Femur (tissue), 1 donor: ENCODE results near the gene SFTPB.
A peak's percentile ranks its signal among the peaks of the same experiment; 100 is the strongest.
"Not testable (repeated sequence)": the region's sequence is repeated elsewhere in the genome, so short reads cannot be mapped to it uniquely, and the experiment has no call there.

ENCODE experiments used
- DNase-seq: peaks from one replicate; pipeline ENCODE4 v3.0.0-alpha.2; 2017

SFTPB gene

GRCh38 chr2:85668009-85668856 is at the start of gene SFTPB:
TSS of gene SFTPB (minus strand) at chr2:85668199. CDS start at chr2:85668183, 16 bp downstream.
- DNase-seq = no peak

- DNase-seq = no peak
Observed at GRCh38 chr2:85717308-85718008, 49.5 kb upstream of the SFTPB start.

DNA sequence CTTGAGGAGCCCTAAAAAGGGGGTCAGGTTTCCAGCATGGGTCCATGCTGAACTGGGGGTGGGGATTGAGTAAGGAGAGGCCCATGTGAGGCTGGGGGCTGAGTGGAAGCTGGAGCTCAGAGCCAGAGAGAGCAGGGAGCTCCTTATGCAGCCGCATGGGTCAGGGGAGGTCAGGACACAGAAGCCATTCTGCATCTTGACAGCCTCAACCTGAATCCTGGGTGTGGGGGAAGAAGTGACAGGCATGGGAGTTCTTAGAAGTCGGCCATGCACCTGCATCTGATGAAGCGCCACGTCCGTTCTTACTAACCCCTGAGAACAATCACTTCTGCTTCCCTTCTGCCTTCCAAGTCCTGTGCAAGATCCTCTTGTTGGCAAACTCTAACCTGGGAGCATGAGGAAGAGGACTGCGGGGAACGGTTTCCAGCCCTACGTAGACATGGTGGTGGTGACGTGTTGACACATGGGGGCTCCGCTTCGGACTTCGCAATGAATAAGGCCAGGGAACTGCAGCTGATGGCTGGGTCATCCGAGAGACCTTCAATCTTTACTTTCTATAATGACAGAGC is 48.4 kb upstream of the SFTPB start:
- no peak for DNase-seq

- DNase-seq = no peak
Observed at GRCh38 chr2:85714841-85715240, 46.8 kb upstream of the SFTPB start.

GRCh38 chr2:85714421-85714820 is 46.4 kb upstream of the SFTPB start:
- not testable (repeated sequence) for DNase-seq

- no peak for DNase-seq
Observed at GRCh38 chr2:85713836-85714235, 45.8 kb upstream of the SFTPB start.

- DNase-seq = peak; percentile 24
Observed at GRCh38 chr2:85712849-85713612, 45.0 kb upstream of the SFTPB start.

DNA sequence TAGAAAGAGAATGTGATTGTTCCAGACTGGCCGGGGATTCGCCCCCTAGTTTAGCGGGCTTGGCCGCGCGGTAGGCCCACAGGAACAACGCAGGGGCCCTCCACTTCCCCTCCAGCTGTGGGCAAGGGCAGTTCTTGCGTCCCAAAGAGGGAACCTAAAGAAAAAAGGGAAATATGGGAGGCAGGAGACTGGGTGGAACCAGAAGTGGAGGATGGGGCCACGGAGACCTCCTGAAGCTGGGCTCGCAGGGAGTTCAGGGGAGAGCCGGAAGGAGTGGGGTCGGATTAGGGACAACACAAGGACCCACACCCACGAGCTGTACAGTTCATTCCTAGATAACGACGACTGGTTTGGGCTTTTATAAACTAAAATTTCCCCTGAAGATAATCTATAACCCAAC is 44.3 kb upstream of the SFTPB start:
- DNase-seq = peak; percentile 23

DNA sequence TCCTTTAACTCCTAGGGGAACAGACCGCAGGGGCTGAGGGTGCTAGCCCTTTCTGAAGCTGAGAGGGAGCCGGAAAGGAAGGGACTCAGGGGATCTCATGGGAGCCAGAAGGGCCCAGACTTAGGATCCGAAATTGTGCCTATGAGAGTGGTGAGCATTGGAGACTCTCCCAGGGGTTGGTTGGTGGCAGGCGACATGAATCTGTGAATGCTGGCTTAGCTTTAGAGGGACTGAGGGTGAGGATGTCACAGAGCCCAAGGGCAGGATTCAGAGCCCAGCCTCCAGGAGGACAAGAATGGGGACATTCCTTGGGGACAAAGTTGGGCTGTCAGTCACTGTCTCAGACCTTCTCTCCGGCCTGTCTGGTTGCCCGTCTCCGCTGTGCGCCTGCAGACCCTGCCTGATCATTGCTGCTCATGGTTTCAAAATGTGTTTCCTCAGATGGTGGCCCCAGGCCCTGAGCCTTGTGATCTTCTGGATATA is 43.6 kb upstream of the SFTPB start:
- no peak for DNase-seq

DNA sequence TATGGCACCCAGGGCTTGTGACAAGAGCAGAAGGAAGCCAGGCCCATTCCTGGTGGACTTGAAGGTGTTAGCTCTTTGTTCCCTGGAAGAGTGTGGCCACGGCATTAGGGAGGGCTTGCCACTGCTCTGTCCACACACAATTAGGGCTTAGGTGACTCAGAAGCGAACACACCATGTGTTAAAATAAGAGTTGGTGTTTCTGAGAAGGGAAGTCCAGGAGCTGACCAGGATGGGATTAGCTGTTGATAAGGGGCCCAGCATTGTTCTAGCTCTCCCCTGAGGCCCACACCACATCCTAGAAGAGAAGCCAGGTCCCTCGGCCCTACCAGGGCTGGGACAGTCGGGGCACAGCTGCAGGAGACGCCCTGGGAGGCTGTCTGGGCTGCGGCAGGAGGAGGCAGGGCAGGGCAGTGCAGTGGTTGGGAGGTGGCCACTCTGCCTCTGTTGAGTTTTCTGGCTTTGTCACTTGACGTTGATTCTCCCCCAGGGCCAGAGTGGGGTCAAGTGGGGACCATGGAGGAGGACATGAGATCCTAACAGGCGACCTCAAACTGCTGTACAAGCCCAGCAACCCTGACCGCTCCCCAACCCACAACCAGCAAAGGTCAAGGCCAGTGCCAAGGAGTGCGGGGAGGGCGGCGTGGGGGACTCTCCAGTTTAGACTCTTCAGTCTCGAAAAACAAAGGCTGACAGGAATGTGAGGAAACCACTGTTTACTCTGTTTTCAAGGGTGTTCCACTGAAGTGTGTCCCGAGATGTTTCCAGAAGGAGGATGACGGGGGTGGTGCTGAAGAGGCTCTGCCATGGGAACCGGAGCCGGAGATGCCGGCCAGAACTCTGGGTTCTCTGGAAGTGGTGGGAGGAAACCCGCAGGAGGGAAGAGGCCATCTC is 42.9 kb upstream of the SFTPB start:
- peak; percentile 33 for DNase-seq

DNA sequence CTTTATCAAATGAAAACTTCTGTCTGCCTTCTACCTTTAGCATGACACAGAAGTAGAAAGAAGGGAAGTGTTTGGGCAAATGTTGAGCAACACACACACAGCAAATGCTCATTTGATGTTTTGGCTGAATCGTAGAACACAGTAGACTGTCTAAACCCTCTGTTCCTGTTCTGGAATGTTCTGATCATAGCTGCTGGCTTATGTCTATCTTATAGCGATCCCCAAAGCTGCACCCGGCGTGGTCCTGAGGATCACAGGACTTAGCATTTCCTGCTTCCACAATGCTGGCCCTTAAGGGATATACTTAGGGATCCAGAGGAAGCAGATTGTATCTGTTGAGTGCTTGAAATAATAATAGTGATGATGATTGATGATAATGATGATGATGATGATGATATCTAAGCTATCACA is 41.4 kb upstream of the SFTPB start:
- no peak for DNase-seq

- DNase-seq = no peak
Observed at GRCh38 chr2:85708641-85709040, 40.6 kb upstream of the SFTPB start.

DNA sequence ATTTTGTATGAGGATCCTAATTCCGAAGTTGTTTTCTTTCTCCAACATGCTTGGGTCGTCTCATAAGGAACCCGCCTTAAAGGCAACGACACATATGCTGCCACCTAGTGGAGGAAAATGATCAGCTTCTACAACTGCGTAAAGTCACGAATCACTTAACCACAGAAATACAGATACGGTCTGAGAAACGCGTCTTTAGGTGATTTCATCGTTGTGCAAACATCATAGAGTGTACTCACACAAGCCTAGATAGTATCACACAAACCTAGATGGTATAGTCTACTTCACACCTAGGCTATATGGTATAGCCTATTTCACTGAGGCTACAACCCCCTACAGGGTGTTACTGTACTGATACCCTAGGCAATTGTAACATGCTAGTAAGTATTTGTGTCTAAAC is 39.3 kb upstream of the SFTPB start:
- DNase-seq = peak; percentile 56

DNA sequence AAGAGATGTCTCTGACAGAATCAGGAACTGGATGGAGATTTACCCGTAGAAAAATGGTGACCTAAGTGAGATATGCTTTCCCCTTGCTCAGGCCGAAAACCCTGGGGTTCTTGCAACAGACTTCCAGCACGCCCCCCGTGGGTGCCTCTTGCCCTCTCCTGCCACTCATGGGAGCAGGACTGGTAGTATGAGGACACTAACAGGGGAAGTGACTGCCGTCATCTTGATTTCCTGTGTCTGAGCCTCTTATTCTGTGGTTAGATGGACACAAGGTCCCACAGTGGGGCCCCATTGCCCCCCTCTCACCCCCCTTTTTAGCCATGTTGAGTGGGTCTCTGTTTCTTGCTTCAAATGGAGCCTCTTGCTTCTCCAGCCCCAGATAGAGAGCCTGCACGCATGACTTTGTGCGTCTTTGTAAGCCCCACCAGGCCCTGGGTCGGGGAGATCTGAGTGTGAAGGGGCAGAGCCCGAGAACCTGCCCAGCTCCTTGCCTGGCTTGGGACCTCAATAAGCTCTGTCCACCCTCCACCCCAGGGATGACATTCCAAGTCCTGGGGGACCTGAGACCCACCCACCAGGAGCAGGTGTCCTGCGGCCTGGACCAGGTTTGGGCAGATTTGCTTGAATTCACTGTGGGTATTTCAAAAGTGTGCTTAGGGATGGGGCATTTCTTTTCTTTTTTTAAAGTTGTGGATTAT is 38.7 kb upstream of the SFTPB start:
- peak; percentile 26 for DNase-seq

DNA sequence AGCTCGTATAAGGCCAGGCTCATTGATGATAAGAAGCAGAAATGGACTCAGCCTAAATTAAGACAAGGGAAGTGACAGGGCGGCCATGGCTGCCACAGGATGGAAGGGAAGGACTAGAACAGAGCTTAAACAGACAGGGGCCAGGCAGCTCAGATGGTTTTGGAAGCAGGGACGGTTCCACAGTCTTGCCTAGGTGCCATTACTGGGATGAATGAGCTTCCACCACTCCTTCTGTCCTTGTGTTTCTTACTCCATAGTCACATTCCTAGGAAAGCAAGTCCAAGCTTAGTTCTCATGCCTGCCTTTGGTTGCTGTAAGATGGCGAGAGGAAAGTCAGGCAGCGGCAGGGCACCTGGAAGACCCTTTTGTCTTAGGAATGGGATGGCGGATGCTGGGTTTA is 38.1 kb upstream of the SFTPB start:
- no peak for DNase-seq

GRCh38 chr2:85705680-85706039 is 37.7 kb upstream of the SFTPB start:
- DNase-seq = no peak

- DNase-seq = no peak
Observed at GRCh38 chr2:85704800-85705679, 37.0 kb upstream of the SFTPB start.

DNA sequence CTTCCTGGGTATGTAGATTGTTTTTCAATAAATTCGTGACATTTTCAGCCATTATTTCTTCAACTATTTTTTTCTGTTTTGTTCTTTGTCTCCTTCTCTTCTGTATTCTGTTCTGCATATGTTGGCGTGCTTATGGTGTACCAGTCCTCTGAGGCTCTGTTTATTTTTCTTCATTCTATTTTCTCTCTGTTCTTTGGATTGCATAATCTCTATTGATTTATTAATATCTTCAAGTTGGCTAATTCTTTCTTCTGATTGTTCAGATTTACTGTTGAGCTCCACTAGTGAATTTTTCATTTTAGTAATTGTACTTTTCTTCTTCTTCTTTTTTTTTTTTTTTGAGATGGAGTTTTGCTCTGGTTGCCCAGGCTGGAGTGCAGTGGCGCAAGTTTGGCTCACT is 36.0 kb upstream of the SFTPB start:
- DNase-seq = no peak

GRCh38 chr2:85703329-85703728 is 35.3 kb upstream of the SFTPB start:
- no peak for DNase-seq

GRCh38 chr2:85702800-85703199 is 34.8 kb upstream of the SFTPB start:
- DNase-seq = no peak
